HCT116 (cell line): ENCODE results near the gene NTHL1. TPM values are rescaled to one million over a fixed set of nuclear protein-coding genes. Genes with fewer than 3 reads are reported as not detected.

Experiments used
- ATAC-seq: fragments of 200-7000 bp; cut with Tn5 transposase; 2 replicates; pipeline ENCODE4 v1.9.1; 2020; ENCODE audit warnings: mild to moderate bottlenecking, moderate library complexity
- BruUV-seq: library from RNA; stranded (reverse); fragments of 400-500 nt; replicated peaks from 2 replicates; lab custom pipeline; 2021; lab: Mats Ljungman, UMichigan
- CTCF ChIA-PET: fragments of 300-600 bp; sonication (Branson Sonifier 250); formaldehyde crosslinking; loops from one replicate; lab custom pipeline; 2021; ENCODE audit warnings: antibody characterized with exemption; lab: Charles Lee
- POLR2A ChIA-PET: fragments of 300-600, 350-600 bp; sonication (Branson Sonifier 250); formaldehyde crosslinking; loops from one replicate; lab custom pipeline; 2021; ENCODE audit warnings: antibody characterized with exemption; lab: Charles Lee
- RAD21 ChIA-PET, 2 experiments: fragments of 300-600 bp; sonication (Branson Sonifier 250); formaldehyde crosslinking; loops; one replicate each; lab custom pipeline; 2023; ENCODE audit warnings: low total read pairs in 2 of 2; ENCODE audit not compliant: uncharacterized antibody in 2 of 2, unreplicated experiment in 2 of 2, low non-redundant PET in 1 of 2; lab: Charles Lee
- DNase-seq: peaks from one replicate; pipeline ENCODE4 v3.0.0-alpha.2; 2010; ENCODE audit warnings: low read depth, low spot score
- H2AFZ ChIP-seq: fragments of 200-600 bp; shearing (Covaris generic), sonication (generic); 2 replicates; pipeline ENCODE4 v1.6.1; 2017; ENCODE audit warnings: low read depth, mixed run types, mixed read lengths, antibody characterized with exemption, low read length; ENCODE audit not compliant: poor library complexity, severe bottlenecking
- H3K27ac ChIP-seq: 2 replicates; pipeline ENCODE4 v1.5.1; 2012; ENCODE audit warnings: low read depth, low read length
- H3K27me3 ChIP-seq: fragments of 200-600 bp; sonication (generic); 2 replicates; pipeline ENCODE4 v1.6.1; 2016; ENCODE audit warnings: mixed run types, low read length, mixed read lengths; ENCODE audit not compliant: insufficient read depth
- H3K36me3 ChIP-seq, 2 experiments: fragments of 200-500 bp in 1 of 2; fragments of 200-600 bp in 1 of 2; sonication (Bioruptor generic) in 1 of 2; sonication (generic) in 1 of 2; 2 replicates each; pipeline versions ENCODE4 v1.5.1 to v1.6.1; 2014 to 2016; ENCODE audit warnings: low read length in 2 of 2, inconsistent platforms in 1 of 2, mixed read lengths in 1 of 2, mixed run types in 1 of 2; ENCODE audit not compliant: insufficient read depth in 2 of 2, control insufficient read depth in 1 of 2
- H3K4me1 ChIP-seq, 2 experiments: fragments of 200-600 bp in 1 of 2; sonication (generic) in 1 of 2; 2 replicates each; pipeline versions ENCODE4 v1.5.1 to v1.6.1; 2012 to 2017; ENCODE audit warnings: low read length in 2 of 2, inconsistent platforms in 1 of 2, mild to moderate bottlenecking in 1 of 2, mixed read lengths in 1 of 2, mixed run types in 1 of 2, moderate library complexity in 1 of 2; ENCODE audit not compliant: insufficient read depth in 2 of 2, control insufficient read depth in 1 of 2
- H3K4me2 ChIP-seq: fragments of 200-600 bp; sonication (generic); 2 replicates; pipeline ENCODE4 v1.6.1; 2017; ENCODE audit warnings: mixed run types, low read length, mixed read lengths
- H3K4me3 ChIP-seq, 2 experiments: fragments of 200-600 bp in 1 of 2; sonication (generic) in 1 of 2; replicated peaks in 1 of 2; 2 replicates each; pipeline ENCODE4 v1.5.1; 2011 to 2016; ENCODE audit warnings: low read length in 2 of 2, control low read depth in 1 of 2, low read depth in 1 of 2, mild to moderate bottlenecking in 1 of 2, mixed read lengths in 1 of 2, mixed run types in 1 of 2
- H3K79me2 ChIP-seq: fragments of 200-600 bp; sonication (generic); 2 replicates; pipeline ENCODE4 v1.6.1; 2017; ENCODE audit warnings: mild to moderate bottlenecking, mixed run types, low read length, moderate library complexity, mixed read lengths; ENCODE audit not compliant: insufficient read depth
- H3K9ac ChIP-seq: fragments of 200-600 bp; sonication (generic); 2 replicates; pipeline ENCODE4 v1.6.1; 2016; ENCODE audit warnings: low read length, mixed read lengths
- H3K9me2 ChIP-seq: fragments of 200-600 bp; sonication (generic), shearing (Covaris generic); 2 replicates; pipeline ENCODE4 v1.6.1; 2017; ENCODE audit warnings: mixed run types, mild to moderate bottlenecking, moderate library complexity; ENCODE audit not compliant: insufficient read depth
- H3K9me3 ChIP-seq, 2 experiments: fragments of 200-500 bp in 1 of 2; fragments of 200-600 bp in 1 of 2; sonication (Bioruptor generic) in 1 of 2; sonication (generic) in 1 of 2; 2 replicates each; pipeline ENCODE4 v1.6.1; 2014 to 2017; ENCODE audit warnings: low read length in 2 of 2, mixed read lengths in 2 of 2, inconsistent platforms in 1 of 2, low read depth in 1 of 2, mild to moderate bottlenecking in 1 of 2, mixed run types in 1 of 2, moderate library complexity in 1 of 2; ENCODE audit not compliant: control insufficient read depth in 1 of 2, insufficient read depth in 1 of 2
- H4K20me1 ChIP-seq: fragments of 200-600 bp; sonication (generic), shearing (Covaris generic); 2 replicates; pipeline ENCODE4 v1.6.1; 2017; ENCODE audit warnings: mixed run types, mild to moderate bottlenecking, moderate library complexity; ENCODE audit not compliant: insufficient read depth
- CEBPB ChIP-seq: IDR thresholded peaks from 2 replicates; pipeline ENCODE4 v1.6.1; 2012; ENCODE audit warnings: low read depth
- EGR1 ChIP-seq: IDR thresholded peaks from 2 replicates; pipeline ENCODE4 v1.6.1; 2012; ENCODE audit warnings: low read depth
- EZH2 ChIP-seq: fragments of 200-600 bp; sonication (generic); IDR thresholded peaks from 2 replicates; pipeline ENCODE4 v1.6.1; 2017; ENCODE audit warnings: antibody characterized with exemption, mixed run types
- POLR2A ChIP-seq: IDR thresholded peaks from 2 replicates; pipeline ENCODE4 v1.7.0; 2011; ENCODE audit warnings: borderline replicate concordance; ENCODE audit not compliant: insufficient read depth, insufficient read length; ENCODE audit errors: extremely low read depth
- POLR2AphosphoS5 ChIP-seq: IDR thresholded peaks from 2 replicates; pipeline ENCODE4 v1.6.1; 2011; ENCODE audit warnings: mild to moderate bottlenecking, low read depth, low read length, moderate library complexity
- RAD21 ChIP-seq: IDR thresholded peaks from 2 replicates; pipeline ENCODE4 v1.6.1; 2012; ENCODE audit warnings: low read depth, mild to moderate bottlenecking
- SIN3A ChIP-seq: IDR thresholded peaks from 2 replicates; pipeline ENCODE4 v1.6.1; 2012; ENCODE audit warnings: low read depth
- SP1 ChIP-seq: IDR thresholded peaks from 2 replicates; pipeline ENCODE4 v1.6.1; 2012; ENCODE audit warnings: low read depth
- SRF ChIP-seq: IDR thresholded peaks from 2 replicates; pipeline ENCODE4 v1.6.1; 2012; ENCODE audit warnings: low read depth
- TCF7L2 ChIP-seq: IDR thresholded peaks from 2 replicates; pipeline ENCODE4 v1.7.0; 2011; ENCODE audit warnings: borderline replicate concordance, inconsistent platforms; ENCODE audit not compliant: insufficient read depth, insufficient read length; ENCODE audit errors: extremely low read depth
- ZNF274 ChIP-seq: fragments of 200-500 bp; sonication (Bioruptor generic); IDR thresholded peaks from 2 replicates; pipeline ENCODE4 v1.6.1; 2014; ENCODE audit warnings: mild to moderate bottlenecking, low read depth, low read length, inconsistent platforms
- intact Hi-C: fragments of 100-400 bp; cut with micrococcal nuclease; formaldehyde crosslinking; loops from 2 replicates; pipeline ENCODE4 v1.10.0; 2022
- total RNA-seq: library from RNA; stranded (reverse); gene quantifications from one replicate; pipeline ENCODE4 v1.2.1, GENCODE V29; 2021; ENCODE audit not compliant: unreplicated experiment

NTHL1 gene
- total RNA-seq, 1 experiment from 2014 or later: 40.1 TPM

DNA sequence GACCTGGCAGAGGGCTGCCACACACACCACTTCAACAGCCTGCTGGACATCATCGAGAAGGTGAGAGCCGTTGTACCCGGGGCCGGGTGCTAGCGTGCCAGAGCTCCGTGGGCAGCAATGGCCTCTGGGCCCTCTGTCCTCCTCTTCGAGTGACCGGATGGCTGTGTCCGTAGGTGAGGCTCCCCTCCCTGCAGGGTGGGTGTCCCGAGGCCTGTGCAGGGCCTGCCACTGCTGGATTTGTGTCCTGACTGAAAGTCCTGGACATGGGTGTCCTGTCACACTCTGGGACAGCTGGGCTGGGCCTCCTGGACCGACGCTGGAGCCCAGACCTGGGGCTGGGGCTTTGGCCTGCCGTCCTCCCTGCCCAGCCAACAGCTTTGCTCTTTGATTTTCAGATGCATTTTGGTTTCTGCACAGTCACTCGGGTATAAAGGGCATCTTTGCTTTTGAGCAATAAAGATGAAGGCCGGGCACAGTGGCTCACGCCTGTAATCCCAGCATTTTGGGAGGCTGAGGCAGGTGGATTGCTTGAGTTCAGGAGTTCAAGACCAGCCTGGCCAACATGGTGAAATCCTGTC, 16.8 kb upstream of the NTHL1 start:
- DNase-seq (no peak), ATAC-seq (no peak)
- ChIA-PET POLR2A (no interaction called here), RAD21 (no interaction called here), CTCF (no interaction called here)
- no peaks in the 10 kb centered on the region for H4K20me1 ChIP-seq
- intact Hi-C loops: no loop called here
- no peaks in the 10 kb centered on the region for H3K27me3 ChIP-seq
- TF ChIP-seq RAD21 (no peak), SRF (no peak), TCF7L2 (no peak), CEBPB (no peak), EZH2 (no peak), SP1 (no peak), POLR2AphosphoS5 (no peak), EGR1 (no peak)
- H3K27ac ChIP-seq: no peak overlapping the region
- H2AFZ ChIP-seq: no peak overlapping the region
- no peak overlapping the region for H3K4me2 ChIP-seq
- no peaks in the 10 kb centered on the region for H3K9me3 ChIP-seq
- H3K4me1 ChIP-seq: no peaks in the 10 kb centered on the region
- H3K36me3 ChIP-seq: peaks cover 5 to 7% of the 10 kb centered on the region in 2 experiments; a peak in 3 of 4 replicates
- no TSS peak for BruUV-seq
- H3K9me2 ChIP-seq: no peaks in the 10 kb centered on the region
- H3K4me3 ChIP-seq: no peak overlapping the region
- no peaks in the 10 kb centered on the region for H3K79me2 ChIP-seq
- no peak overlapping the region for H3K9ac ChIP-seq

DNA sequence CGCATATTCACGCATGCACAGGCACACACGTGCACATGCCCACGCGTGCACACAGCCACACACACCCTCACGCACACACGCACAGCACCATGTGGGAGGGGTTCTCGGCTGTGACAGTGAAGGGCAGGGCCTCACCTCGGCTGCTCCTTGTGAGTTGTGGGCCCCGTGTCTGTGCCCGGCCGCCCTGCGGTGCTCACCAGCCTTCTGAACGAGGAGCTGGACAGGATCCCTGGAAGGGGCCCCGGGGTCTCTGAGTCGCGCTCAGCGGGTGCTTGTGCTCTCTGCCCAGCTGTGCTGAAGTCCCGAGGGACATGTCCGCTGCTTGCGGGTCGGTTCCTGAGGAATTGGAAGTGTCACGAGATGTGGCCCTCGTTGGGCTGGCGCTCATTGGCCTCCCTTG, 16.2 kb upstream of the NTHL1 start:
- POLR2A ChIA-PET: no interaction called here
- Histone ChIP-seq H3K4me2 (no peak overlapping the region), H3K4me3 (no peak overlapping the region), H3K4me1 (no peaks in the 10 kb centered on the region), H3K9me2 (no peaks in the 10 kb centered on the region), H3K27ac (no peak overlapping the region), H2AFZ (no peak overlapping the region), H3K9me3 (no peaks in the 10 kb centered on the region), H4K20me1 (no peaks in the 10 kb centered on the region), H3K9ac (no peak overlapping the region), H3K36me3 (peaks cover 4 to 7% of the 10 kb centered on the region in 2 experiments; a peak in 3 of 4 replicates), H3K27me3 (no peaks in the 10 kb centered on the region), H3K79me2 (no peaks in the 10 kb centered on the region)
- BruUV-seq: no TSS peak
- CTCF ChIA-PET: no interaction called here
- ATAC-seq: no peak
- RAD21 ChIA-PET: no interaction called here
- TF ChIP-seq SIN3A (no peak), CEBPB (no peak), POLR2A (no peak), ZNF274 (no peak)
- no peak for DNase-seq
- intact Hi-C loops: no loop called here
